Ovary (tissue), 9 donors: Measurements from ENCODE around the gene RANBP9. TPM values are rescaled to one million over a fixed set of nuclear protein-coding genes. Genes with fewer than 3 reads are reported as not detected.

Experiments used
- DNase-seq, 5 donors: peaks; one replicate each; pipeline ENCODE4 v3.0.0-alpha.2; 2019 to 2020
- H3K27ac ChIP-seq, 2 donors: fragments of 200-600 bp; one replicate each; pipeline versions ENCODE4 v1.5.1 to v1.8.0; 2019 to 2022
- H3K27me3 ChIP-seq: fragments of 200-600 bp; one replicate; pipeline ENCODE4 v1.8.0; 2022
- H3K36me3 ChIP-seq: fragments of 200-600 bp; sonication (generic); one replicate; pipeline ENCODE4 v1.5.1; 2019
- H3K4me1 ChIP-seq: one replicate; pipeline ENCODE4 v1.8.1; 2013; ENCODE audit warnings: mild to moderate bottlenecking, moderate library complexity; ENCODE audit not compliant: insufficient read depth
- H3K4me3 ChIP-seq: fragments of 200-600 bp; sonication (generic); one replicate; pipeline ENCODE4 v1.5.1; 2017
- H3K9me3 ChIP-seq, 2 donors: fragments of 200-600 bp in 1 of 2; sonication (generic) in 1 of 2; one replicate each; pipeline versions ENCODE4 v1.5.1 to v1.8.1; 2013 to 2019; ENCODE audit warnings: mild to moderate bottlenecking in 1 of 2, moderate library complexity in 1 of 2
- EP300 ChIP-seq: sonication (generic); formaldehyde crosslinking; IDR thresholded peaks from one replicate; pipeline ENCODE4 v1.6.1; 2017; ENCODE audit warnings: antibody characterized with exemption
- POLR2A ChIP-seq: fragments of 450-650 bp; IDR thresholded peaks from one replicate; pipeline ENCODE4 v1.6.1; 2017; ENCODE audit warnings: antibody characterized with exemption, mild to moderate bottlenecking, moderate library complexity
- WGBS, 3 donors: extraction: QIAGEN DNeasy Blood & Tissue Kit in 1 of 3; methylation state at CpG; one replicate each; pipeline versions ENCODE4 v1.1.5 to v1.1.7; 2013 to 2017; 5-methylcytosine and 5-hydroxymethylcytosine counted together
- intact Hi-C, 4 donors: fragments of 100-400 bp; cut with DNase I; formaldehyde crosslinking; loops; one replicate each; pipeline versions ENCODE4 v1.11.0 to v1.15.1; 2022 to 2023
- polyA plus RNA-seq, 2 donors: library from polyadenylated mRNA; stranded (reverse); fragments of 200-250 nt in 1 of 2; fragments of 350-450 nt in 1 of 2; fragmentation: Illumina TruSeq in 1 of 2; extraction: RNeasy Lipid Tissue Mini Kit (QIAGEN cat#74804) in 1 of 2; gene quantifications; one replicate each; pipeline ENCODE4 v1.2.3, GENCODE V29; 2013 to 2014
- total RNA-seq, 7 donors: library from RNA; depleted of rRNA in 2 of 7; stranded (reverse); fragments of >200 nt in 2 of 7; fragmentation: NEBNext Ultra II Directional in 3 of 7; extraction: Animal tissue kit (Norgen Biotek cat#: 25700) in 3 of 7; gene quantifications; one replicate each; pipeline versions ENCODE4 v1.1.0 to v1.2.4, GENCODE V29; 2016 to 2023
- TF ChIP-seq, protein P1 (sequence below), 3 donors: fragments of 450-650 bp in 2 of 3; fragments of 200-600 bp in 1 of 3; IDR thresholded peaks; one replicate each; pipeline versions ENCODE4 v1.5.1 to v1.8.0; 2016 to 2022; ENCODE audit warnings: antibody characterized with exemption in 3 of 3, mild to moderate bottlenecking in 1 of 3
- donor health status: DM: no; HTN: no; CAD: no; lungs with moderate emphysema.
- donor health status: DM: no; HTN: no; CAD: no.
- donor health status: Bipolar disorder and iron deficiency.
- donor health status: DM: yes; HTN: yes; CAD: no.
- donor health status: DM: no; HTN: no; CAD: no.
- donor health status: DM: yes; HTN: yes; CAD: no.

RANBP9 gene
- total and polyA plus RNA-seq, 9 donors: 24.8 to 50.6 (median 37.0) TPM

DNA sequence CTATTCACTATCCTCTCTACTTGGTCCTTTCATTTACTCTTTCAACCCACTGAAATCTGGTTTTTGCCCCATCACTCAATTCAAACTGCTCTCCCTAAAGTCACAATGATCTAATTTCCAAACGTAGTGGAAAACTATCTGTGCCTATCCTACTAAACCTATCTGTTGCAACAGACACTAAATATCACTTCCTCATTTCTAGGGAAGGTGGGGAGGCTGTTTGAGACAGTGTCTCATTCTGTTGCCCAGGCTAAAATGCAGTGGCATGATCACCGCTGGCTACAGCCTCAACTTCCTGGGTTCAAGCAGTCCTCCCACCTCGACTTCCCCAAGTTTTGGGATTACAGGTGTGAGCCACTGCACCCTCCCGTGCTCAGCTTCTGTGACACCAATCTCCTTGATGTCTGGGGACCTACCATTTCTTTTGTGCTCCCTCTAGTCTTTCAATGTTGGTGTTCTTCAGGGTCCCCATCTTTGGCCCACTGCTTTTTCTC, 8.8 kb downstream of the RANBP9 start:
- Histone ChIP-seq H3K9me3 (no peaks in the 10 kb centered on the region), H3K27ac (no peak overlapping the region), H3K4me3 (no peak overlapping the region), H3K27me3 (no peaks in the 10 kb centered on the region), H3K4me1 (peaks cover 21% of the 10 kb centered on the region), H3K36me3 (no peaks in the 10 kb centered on the region)
- TF ChIP-seq, protein P1, sequence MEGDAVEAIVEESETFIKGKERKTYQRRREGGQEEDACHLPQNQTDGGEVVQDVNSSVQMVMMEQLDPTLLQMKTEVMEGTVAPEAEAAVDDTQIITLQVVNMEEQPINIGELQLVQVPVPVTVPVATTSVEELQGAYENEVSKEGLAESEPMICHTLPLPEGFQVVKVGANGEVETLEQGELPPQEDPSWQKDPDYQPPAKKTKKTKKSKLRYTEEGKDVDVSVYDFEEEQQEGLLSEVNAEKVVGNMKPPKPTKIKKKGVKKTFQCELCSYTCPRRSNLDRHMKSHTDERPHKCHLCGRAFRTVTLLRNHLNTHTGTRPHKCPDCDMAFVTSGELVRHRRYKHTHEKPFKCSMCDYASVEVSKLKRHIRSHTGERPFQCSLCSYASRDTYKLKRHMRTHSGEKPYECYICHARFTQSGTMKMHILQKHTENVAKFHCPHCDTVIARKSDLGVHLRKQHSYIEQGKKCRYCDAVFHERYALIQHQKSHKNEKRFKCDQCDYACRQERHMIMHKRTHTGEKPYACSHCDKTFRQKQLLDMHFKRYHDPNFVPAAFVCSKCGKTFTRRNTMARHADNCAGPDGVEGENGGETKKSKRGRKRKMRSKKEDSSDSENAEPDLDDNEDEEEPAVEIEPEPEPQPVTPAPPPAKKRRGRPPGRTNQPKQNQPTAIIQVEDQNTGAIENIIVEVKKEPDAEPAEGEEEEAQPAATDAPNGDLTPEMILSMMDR (IDR thresholded peaks at IDR 0.05): no peak
- TF ChIP-seq POLR2A (no peak), EP300 (no peak)
- intact Hi-C loops: loop anchor here in 2 of 4 donors (10.0 kb wide), 1 partner anchor 88 kb away; the partner anchor contains the start of gene NOL7 (in 2 of the 2)
- DNase-seq: no peak
- WGBS, 3 donors: 89 to 91% (median 90%) methylated on average over 4 of the region's 4 CpGs

DNA sequence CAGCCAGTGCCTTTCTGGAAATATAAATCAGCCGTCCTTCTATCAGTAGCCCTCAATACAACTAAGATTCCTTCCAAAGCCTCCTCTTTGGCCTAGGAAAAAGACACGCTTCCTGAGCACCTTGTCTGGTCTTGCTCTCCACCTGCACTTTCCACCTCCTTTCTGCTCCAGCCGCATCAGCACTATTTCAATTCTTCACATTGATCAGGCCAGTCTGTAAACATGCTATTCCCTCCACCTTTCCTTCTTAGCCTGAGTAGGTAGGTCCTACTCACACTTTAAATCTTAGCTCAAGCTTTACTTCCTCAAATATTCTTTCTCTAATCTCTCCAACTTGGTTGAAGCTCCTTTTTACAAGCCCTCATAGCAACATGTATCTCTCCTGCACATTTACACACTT, 11.4 kb downstream of the RANBP9 start:
- H3K4me1 ChIP-seq: peaks cover 16% of the 10 kb centered on the region
- no peak overlapping the region for H3K4me3 ChIP-seq
- H3K36me3 ChIP-seq: no peaks in the 10 kb centered on the region
- DNase-seq: no peak
- 95 to 97% (median 97%) methylated on average over 3 of the region's 3 CpGs for whole genome bisulfite sequencing, 3 donors
- TF ChIP-seq EP300 (no peak), POLR2A (no peak)
- TF ChIP-seq, protein P1 (IDR thresholded peaks at IDR 0.05): no peak
- H3K27me3 ChIP-seq: no peaks in the 10 kb centered on the region
- intact Hi-C loops: loop anchor here in 2 of 4 donors (10.0 kb wide), 1 partner anchor 85 kb away; the partner anchor contains the start of gene NOL7 (in 2 of the 2)
- H3K9me3 ChIP-seq: no peaks in the 10 kb centered on the region
- no peak overlapping the region for H3K27ac ChIP-seq

GRCh38 chr6:13698715-13699114, 12.9 kb downstream of the RANBP9 start:
- H3K27ac ChIP-seq: no peak overlapping the region
- no peaks in the 10 kb centered on the region for H3K9me3 ChIP-seq
- no peaks in the 10 kb centered on the region for H3K27me3 ChIP-seq
- no peaks in the 10 kb centered on the region for H3K36me3 ChIP-seq
- H3K4me3 ChIP-seq: no peak overlapping the region
- H3K4me1 ChIP-seq: peaks cover 17% of the 10 kb centered on the region
- DNase-seq: no peak
- 96 to 97% (median 97%) methylated on average over 5 of the region's 5 CpGs for WGBS, 3 donors
- TF ChIP-seq, protein P1 (IDR thresholded peaks at IDR 0.05): no peak
- TF ChIP-seq EP300 (no peak), POLR2A (no peak)
- intact Hi-C loops: no loop called here

DNA sequence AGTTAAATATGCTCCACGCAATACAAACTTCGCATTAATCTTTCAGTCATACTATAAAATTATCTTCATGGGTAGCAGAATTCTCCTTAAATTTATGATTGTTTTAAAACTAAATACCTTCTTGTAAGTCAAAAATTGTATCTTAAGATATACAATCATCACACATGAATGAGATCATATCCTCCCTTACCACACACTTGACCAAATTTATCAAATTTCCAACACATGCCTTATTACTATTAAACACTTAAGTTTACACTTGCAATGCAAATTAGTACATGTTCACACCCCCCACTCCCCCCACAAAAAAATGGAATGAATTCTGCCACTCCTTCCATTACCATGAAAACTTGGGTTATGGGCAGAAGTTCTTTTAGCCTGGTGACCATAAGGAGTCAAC, 13.8 kb downstream of the RANBP9 start:
- Histone ChIP-seq H3K4me1 (peaks cover 17% of the 10 kb centered on the region), H3K27me3 (no peaks in the 10 kb centered on the region), H3K9me3 (no peaks in the 10 kb centered on the region), H3K4me3 (no peak overlapping the region), H3K36me3 (no peaks in the 10 kb centered on the region), H3K27ac (no peak overlapping the region)
- DNase-seq: no peak
- TF ChIP-seq, protein P1 (IDR thresholded peaks at IDR 0.05): no peak
- TF ChIP-seq POLR2A (no peak), EP300 (no peak)
- 98 to 99% (median 98%) methylated on average over 2 of the region's 2 CpGs for WGBS, 3 donors
- intact Hi-C loops: no loop called here
